ENCODE results near the gene E4F1. TPM values are rescaled to one million over a fixed set of nuclear protein-coding genes. Genes with fewer than 3 reads are reported as not detected.
A peak's percentile ranks its signal among the peaks of the same experiment; 100 is the strongest.

The E4F1 gene
- total RNA-seq, 3 donors from 2014 or later: 44.3 to 48.7 (median 45.3) TPM

DNA sequence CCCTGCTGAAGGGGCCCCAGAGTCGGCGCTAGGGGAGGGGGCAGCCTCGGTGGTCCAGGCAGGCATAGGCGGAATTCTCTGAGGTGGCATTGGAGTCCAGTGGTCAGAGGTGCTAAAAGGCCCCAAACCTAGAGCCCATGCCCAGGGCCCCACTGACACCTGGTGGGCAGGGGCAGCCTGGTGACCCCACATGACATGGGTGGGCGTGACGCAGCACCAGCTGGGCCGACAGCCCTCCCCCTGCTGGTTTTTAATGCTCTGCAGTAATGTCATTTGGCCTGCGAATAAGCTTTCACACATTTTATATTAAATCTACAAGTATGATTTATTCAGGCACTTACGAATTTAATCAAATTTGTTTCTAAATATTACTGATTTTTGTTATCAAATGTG lies 46.7 kb downstream of the E4F1 start:
- no peaks in the 10 kb centered on the region for H3K27me3 Mint-ChIP-seq (ENCODE audit: low read depth)
- ATAC-seq (no peak), DNase-seq (no peak)
- H3K4me1 Mint-ChIP-seq (ENCODE audit: low read depth): peaks cover 27% of the 10 kb centered on the region
- no peaks in the 10 kb centered on the region for H3K9me3 Mint-ChIP-seq
- H3K4me3 Mint-ChIP-seq: peak overlapping the region; percentile 92
- peaks cover 6% of the 10 kb centered on the region for H3K36me3 Mint-ChIP-seq (ENCODE audit: insufficient read depth)

- ATAC-seq (no peak), DNase-seq (no peak)
- Mint-ChIP-seq H3K4me1 (ENCODE audit: low read depth) (peaks cover 21% of the 10 kb centered on the region), H3K36me3 (ENCODE audit: insufficient read depth) (peaks cover 6% of the 10 kb centered on the region), H3K9me3 (no peaks in the 10 kb centered on the region), H3K27me3 (ENCODE audit: low read depth) (no peaks in the 10 kb centered on the region), H3K4me3 (peak overlapping the region; percentile 21)
Observed at GRCh38 chr16:2270588-2271470, 47.4 kb downstream of the E4F1 start.

DNA sequence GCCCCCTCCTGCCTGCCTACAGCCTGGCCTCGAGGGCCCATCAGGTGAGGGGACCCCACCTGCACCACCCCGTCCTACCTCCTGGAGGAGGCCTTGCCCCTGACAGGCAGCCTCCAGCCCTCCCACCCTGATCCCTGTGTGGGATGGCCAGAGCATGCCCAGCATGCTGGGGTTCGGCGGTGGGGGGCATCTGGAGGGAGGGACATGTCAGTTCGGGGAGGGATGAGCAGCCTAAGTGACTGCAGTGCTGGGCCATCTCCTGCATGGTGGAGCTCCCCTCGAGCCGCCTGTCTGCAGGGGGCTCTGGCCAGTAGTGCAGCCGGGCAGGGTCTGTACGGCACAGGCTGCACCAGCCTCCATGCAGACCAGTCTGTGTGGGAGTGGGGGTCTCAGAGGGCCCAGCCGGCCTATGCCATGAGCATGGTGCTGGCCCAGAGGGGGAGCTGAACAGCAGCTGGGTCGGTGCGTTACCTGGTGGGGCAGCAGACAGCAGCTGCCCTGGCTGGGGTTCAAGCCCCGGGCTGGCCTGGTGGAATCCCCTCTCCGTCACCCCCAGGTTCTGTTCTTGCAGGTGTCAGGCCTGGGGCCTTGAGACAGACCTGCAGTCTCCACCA lies 48.6 kb downstream of the E4F1 start:
- peaks cover 1% of the 10 kb centered on the region for H3K36me3 Mint-ChIP-seq (ENCODE audit: insufficient read depth)
- no peak overlapping the region for H3K4me3 Mint-ChIP-seq
- no peak for DNase-seq
- ATAC-seq: no peak
- H3K4me1 Mint-ChIP-seq (ENCODE audit: low read depth): peaks cover 11% of the 10 kb centered on the region
- H3K27me3 Mint-ChIP-seq (ENCODE audit: low read depth): no peaks in the 10 kb centered on the region
- no peaks in the 10 kb centered on the region for H3K9me3 Mint-ChIP-seq

GRCh38 chr16:2273484-2273883 lies 50.1 kb downstream of the E4F1 start:
- Mint-ChIP-seq H3K27me3 (ENCODE audit: low read depth) (no peaks in the 10 kb centered on the region), H3K9me3 (no peaks in the 10 kb centered on the region), H3K4me3 (no peak overlapping the region), H3K36me3 (ENCODE audit: insufficient read depth) (no peaks in the 10 kb centered on the region), H3K4me1 (ENCODE audit: low read depth) (peaks cover 10% of the 10 kb centered on the region)
- ATAC-seq (no peak), DNase-seq (no peak)

- H3K9me3 Mint-ChIP-seq: no peaks in the 10 kb centered on the region
- H3K27me3 Mint-ChIP-seq (ENCODE audit: low read depth): no peaks in the 10 kb centered on the region
- DNase-seq (no peak), ATAC-seq (no peak)
- H3K36me3 Mint-ChIP-seq (ENCODE audit: insufficient read depth): no peaks in the 10 kb centered on the region
- H3K4me3 Mint-ChIP-seq: no peak overlapping the region
- peaks cover 10% of the 10 kb centered on the region for H3K4me1 Mint-ChIP-seq (ENCODE audit: low read depth)
Observed at GRCh38 chr16:2273931-2274330, 50.5 kb downstream of the E4F1 start.

DNA sequence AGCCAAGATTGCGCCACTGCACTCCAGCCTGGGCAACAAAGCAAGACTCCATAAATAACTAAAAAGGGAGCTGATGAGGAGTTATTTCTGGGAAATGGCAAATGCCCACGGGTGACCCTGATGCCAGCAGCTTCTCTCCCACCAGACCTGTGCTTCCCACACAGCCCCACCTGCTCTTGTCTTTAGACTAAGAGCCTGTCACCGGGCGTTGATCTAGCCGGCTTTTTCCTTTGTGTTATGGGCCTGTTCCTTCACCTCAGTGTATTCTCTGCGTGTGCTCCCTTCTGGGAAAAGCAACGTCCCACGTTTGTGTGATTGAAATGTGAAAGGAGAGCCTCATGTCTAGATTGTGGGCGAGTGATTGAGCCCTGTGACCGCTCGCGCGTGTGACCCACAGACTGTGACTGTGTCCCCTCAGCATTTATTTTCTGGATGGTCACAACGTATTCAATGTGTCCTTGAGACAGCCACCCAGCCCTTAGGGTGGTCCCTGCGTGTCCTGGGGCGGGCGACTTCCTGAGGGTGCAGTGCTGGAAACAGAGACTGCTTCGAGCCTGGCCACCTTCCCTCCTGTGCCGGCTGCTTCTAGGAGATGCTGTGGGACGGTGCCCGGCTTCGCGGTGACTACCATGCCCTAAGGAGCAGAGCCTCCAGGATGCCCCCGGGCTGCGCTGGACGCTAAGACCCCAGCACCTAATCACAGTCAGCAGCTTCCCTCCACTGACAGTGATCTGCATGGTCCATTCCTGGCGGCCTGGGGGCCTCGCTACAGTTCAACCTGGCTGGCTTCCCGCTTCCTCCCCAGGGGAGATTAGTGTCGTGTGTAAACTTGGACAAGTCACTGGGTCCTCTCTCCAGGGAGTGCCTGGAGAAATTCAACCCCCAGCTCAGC lies 52.3 kb downstream of the E4F1 start:
- Mint-ChIP-seq H3K4me1 (ENCODE audit: low read depth) (no peaks in the 10 kb centered on the region), H3K36me3 (ENCODE audit: insufficient read depth) (no peaks in the 10 kb centered on the region), H3K4me3 (no peak overlapping the region), H3K27me3 (ENCODE audit: low read depth) (no peaks in the 10 kb centered on the region), H3K9me3 (no peaks in the 10 kb centered on the region)
- no peak for ATAC-seq
- no peak for DNase-seq

- ATAC-seq (no peak), DNase-seq (no peak)
- H3K4me3 Mint-ChIP-seq: no peak overlapping the region
- no peaks in the 10 kb centered on the region for H3K4me1 Mint-ChIP-seq (ENCODE audit: low read depth)
- no peaks in the 10 kb centered on the region for H3K36me3 Mint-ChIP-seq (ENCODE audit: insufficient read depth)
- no peaks in the 10 kb centered on the region for H3K9me3 Mint-ChIP-seq
- H3K27me3 Mint-ChIP-seq (ENCODE audit: low read depth): no peaks in the 10 kb centered on the region
Observed at GRCh38 chr16:2276368-2277195, 53.2 kb downstream of the E4F1 start.

DNA sequence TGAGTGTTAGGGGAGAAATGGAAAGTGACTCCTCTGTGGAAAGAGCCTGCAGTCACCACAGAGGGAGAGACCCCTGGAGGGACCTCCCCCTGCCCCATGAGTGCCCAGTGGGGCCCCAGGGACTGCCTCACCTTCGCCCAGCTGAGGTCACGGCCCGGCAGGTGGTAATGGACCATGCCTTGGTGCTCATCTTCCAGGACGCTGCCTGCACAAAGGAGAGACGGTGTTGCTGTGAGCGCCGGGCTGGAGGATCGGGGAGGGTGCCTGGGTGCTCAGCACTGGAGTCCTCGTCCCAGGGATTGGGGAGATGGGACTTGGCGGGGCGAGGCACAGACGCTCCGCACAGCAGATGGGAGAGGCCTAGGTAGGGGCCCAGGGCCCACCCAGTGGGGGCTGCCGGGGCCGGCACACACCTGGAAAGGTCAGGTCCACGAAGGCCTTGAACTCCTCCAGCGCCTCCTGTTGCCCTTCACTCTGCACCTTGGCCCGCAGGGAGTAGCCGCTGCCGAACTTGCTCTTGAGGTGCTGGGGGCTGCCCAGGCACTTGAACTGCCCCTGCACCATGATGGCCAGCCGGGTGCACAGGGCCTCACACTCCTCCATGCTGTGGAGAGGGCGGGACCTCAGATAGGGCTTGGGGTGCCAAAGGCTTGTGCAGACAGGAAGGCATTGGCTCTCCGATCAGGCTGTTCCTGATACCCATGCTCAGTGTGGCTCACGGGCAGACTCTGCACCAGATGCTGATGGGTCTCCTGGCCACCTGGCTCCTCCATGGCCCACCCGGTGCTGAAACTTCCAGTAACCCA lies 54.3 kb downstream of the E4F1 start:
- Mint-ChIP-seq H3K9me3 (no peaks in the 10 kb centered on the region), H3K27me3 (ENCODE audit: low read depth) (no peaks in the 10 kb centered on the region), H3K36me3 (ENCODE audit: insufficient read depth) (no peaks in the 10 kb centered on the region), H3K4me1 (ENCODE audit: low read depth) (no peaks in the 10 kb centered on the region), H3K4me3 (no peak overlapping the region)
- DNase-seq (no peak), ATAC-seq (no peak)

DNA sequence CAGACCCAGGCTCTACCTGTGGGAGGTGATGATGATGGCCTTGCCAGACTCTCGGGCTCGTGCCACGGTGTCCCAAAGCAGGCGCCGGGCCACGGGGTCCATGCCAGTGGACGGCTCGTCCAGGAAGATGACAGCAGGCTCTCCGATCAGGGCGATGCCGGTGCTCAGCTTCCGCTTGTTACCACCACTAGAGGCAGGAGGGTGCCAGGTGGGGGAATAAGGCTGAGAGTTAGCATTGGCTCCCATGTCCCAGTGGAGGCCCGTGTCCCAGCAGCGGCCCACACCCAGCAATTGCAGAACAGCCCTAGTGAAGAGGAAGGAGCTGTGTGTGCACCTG lies 54.8 kb downstream of the E4F1 start:
- H3K4me3 Mint-ChIP-seq: no peak overlapping the region
- H3K9me3 Mint-ChIP-seq: no peaks in the 10 kb centered on the region
- ATAC-seq: no peak
- no peaks in the 10 kb centered on the region for H3K27me3 Mint-ChIP-seq (ENCODE audit: low read depth)
- H3K4me1 Mint-ChIP-seq (ENCODE audit: low read depth): no peaks in the 10 kb centered on the region
- no peaks in the 10 kb centered on the region for H3K36me3 Mint-ChIP-seq (ENCODE audit: insufficient read depth)
- no peak for DNase-seq

- H3K36me3 Mint-ChIP-seq (ENCODE audit: insufficient read depth): peaks cover 3% of the 10 kb centered on the region
- H3K4me1 Mint-ChIP-seq (ENCODE audit: low read depth): no peaks in the 10 kb centered on the region
- DNase-seq (no peak), ATAC-seq (no peak)
- H3K4me3 Mint-ChIP-seq: no peak overlapping the region
- no peaks in the 10 kb centered on the region for H3K9me3 Mint-ChIP-seq
- no peaks in the 10 kb centered on the region for H3K27me3 Mint-ChIP-seq (ENCODE audit: low read depth)
Observed at GRCh38 chr16:2278956-2279800, 55.8 kb downstream of the E4F1 start.

DNA sequence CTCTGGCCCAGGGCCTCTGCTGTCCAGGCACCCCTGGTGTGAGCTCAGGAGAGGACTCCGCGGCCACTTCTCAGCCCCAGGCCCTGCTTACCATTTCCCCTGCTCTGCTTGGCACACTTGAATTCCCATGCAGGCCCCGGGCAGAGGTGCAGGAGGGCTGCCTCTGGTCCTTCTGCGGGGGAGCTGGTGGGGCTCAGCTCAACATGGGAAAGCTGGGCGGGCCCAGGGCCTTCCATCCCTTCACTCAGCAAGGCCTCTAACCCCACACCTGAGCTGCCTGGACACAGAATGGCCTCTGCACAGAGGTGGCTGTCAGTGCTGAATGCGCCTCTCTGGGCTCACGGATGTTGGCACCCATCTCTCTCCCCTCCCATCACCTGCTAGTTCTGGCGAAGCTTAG lies 57.1 kb downstream of the E4F1 start:
- no peaks in the 10 kb centered on the region for H3K4me1 Mint-ChIP-seq (ENCODE audit: low read depth)
- no peak for ATAC-seq

DNA sequence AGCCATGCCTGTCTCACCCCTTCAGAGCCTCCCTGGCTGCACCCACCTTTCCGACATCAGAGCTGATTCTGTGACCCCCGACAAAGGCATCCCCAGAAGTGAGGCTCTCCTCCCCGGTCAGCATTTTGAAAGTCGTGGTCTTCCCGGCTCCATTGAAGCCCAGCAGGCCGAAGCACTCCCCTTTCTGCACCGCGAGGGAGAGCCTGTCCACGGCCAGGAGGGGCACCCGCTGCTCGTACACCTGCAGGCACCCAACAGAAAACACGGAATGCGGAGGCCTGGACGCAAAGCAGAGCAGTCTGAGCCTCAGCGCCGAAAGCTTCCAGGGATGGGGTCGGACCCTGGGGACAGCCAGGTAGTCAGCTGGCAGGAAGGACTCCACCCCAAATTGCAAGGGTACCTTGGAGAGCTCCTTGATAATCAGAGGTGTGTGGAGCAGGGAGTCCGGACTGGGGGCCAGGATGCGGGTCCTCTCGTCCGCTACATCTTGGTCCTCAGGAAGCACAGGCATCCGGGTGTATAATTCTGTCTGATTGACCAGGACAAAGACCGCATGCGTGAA lies 57.7 kb downstream of the E4F1 start:
- Mint-ChIP-seq H3K4me1 (ENCODE audit: low read depth) (no peaks in the 10 kb centered on the region), H3K9me3 (no peaks in the 10 kb centered on the region), H3K27me3 (ENCODE audit: low read depth) (no peaks in the 10 kb centered on the region), H3K4me3 (no peak overlapping the region), H3K36me3 (ENCODE audit: insufficient read depth) (peaks cover 3% of the 10 kb centered on the region)
- ATAC-seq: no peak
- DNase-seq: no peak

More for the DNA sequence above, 57.1 kb downstream of the E4F1 start:
- Mint-ChIP-seq H3K4me3 (no peak overlapping the region), H3K36me3 (ENCODE audit: insufficient read depth) (peaks cover 3% of the 10 kb centered on the region), H3K27me3 (ENCODE audit: low read depth) (no peaks in the 10 kb centered on the region), H3K9me3 (no peaks in the 10 kb centered on the region)
- DNase-seq: no peak
